Measurements from ENCODE around the gene ARHGAP36.

The ARHGAP36 gene, protein sequence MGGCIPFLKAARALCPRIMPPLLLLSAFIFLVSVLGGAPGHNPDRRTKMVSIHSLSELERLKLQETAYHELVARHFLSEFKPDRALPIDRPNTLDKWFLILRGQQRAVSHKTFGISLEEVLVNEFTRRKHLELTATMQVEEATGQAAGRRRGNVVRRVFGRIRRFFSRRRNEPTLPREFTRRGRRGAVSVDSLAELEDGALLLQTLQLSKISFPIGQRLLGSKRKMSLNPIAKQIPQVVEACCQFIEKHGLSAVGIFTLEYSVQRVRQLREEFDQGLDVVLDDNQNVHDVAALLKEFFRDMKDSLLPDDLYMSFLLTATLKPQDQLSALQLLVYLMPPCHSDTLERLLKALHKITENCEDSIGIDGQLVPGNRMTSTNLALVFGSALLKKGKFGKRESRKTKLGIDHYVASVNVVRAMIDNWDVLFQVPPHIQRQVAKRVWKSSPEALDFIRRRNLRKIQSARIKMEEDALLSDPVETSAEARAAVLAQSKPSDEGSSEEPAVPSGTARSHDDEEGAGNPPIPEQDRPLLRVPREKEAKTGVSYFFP

DNA sequence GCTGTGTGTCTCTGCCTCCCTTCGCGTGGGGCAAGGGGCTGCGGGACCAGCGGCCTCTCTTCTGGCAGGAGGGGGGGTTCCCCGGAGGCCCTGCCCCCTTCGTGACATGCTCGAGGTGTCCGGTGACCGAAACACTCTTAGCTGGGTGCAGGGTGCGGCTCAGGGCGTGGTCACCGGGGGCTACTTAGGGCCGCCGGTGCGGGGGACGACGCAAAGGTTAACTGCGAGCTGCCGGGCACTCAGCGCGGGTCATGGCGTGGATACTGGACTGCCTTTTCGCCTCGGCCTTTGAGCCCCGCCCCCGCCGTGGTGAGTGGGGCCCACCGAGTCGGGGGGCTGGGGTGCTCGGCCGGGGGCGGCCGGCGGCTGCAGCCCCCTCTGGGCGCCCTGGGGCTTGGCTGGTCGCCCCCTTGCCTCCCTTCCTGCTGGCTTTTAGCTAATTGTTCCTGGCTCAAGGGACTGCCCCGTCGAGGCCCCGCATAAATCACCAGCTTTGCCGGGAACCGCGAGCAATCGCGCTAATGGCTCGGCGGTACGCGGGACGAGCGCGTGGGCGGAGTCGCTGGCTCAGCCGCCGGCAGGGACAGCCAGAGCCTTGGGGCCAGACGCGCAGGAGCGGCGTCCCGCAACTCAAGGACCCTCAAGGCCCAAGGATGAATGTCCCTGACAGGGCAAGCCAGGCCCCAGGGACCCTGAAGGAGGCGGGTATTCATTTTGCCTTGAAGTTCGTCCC is at the start of gene ARHGAP36:
Gene ARHGAP36 (plus strand): TSS at position 211 of the 733 bp plus-strand sequence. CDS start 23,320 bp downstream, outside the sequence.
- DNase-seq (ENCODE audit: low read depth): no peak

DNA sequence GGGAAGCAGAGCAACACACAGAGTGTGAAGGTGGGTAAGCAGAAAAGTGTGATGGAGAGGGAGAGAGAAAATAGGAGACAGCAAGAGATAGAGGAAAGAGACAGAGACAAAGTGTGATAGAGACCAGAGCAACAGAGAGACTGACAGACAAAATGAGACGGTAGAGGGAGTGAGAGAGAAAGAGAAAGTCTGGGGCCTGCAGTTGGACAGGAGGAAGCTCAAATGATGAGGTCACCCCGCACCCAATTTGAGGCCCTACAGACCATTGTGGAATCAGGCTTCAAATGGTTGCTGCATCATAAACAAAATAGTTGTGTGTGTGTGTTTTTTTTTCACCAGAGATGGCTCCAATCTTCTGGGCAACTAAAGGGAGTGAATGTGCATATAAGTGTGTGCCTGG is 48.0 kb upstream of the ARHGAP36 start:
- DNase-seq (ENCODE audit: low read depth): no peak

DNA sequence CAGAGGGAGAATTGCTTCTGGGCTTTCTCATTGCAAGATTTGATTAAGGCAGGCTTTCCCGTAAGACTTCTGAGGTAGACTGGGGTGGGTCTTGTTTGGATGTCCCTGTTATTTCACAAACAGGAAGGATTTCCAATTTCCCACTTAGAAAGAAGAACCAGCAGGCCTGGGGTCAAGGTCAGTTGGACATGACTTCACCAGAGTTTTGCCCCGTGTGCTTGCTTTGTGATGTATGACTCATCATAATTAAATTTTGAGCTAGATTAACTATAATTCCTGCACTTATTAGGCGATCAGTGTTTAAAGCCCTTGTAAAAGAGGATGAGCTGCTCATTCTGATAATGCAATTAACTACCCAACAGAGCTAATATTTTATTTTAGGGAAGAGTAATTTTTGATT is 32.8 kb upstream of the ARHGAP36 start:
- DNase-seq (ENCODE audit: low read depth): no peak

DNA sequence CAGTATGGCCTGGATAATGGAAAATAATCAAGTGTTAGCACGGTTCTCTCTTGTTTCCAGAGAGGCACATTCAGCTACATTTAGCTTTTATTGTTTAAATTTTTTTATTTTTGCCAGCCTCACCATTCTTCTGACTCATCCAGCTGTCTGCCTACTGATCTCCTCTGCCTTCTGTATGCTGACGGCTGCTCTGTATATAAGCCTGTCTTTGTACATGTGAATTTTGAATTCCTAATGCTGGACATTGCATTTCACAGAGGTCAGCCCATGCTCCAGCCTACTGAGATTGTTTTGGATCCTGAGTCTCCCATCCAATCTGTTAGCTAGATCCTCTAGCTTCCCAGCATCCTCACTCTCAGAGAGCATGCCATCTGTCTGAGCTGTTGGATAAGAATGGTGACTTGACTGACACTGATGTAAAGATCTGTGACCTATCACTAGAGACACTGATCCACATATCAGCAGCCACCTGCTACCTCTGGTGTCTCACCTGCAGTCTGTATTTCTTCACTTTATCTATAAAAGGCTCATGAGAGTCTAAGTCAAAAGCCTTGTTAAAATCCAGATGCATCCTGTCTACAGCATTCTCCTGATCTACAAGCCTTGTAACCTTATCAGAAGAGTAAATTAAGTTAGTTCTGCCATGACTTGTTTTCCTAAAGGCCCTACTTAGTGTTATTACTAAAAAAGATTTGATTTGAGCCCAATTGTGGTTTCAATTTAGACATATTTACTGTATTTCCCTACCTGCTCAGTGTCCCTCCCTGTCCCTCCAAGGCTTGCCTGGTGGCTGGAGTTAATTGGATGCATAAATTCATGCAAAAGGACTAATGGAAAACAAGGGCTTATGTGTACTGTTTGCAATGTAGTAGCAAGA is 25.6 kb upstream of the ARHGAP36 start:
- DNase-seq (ENCODE audit: low read depth): no peak

DNA sequence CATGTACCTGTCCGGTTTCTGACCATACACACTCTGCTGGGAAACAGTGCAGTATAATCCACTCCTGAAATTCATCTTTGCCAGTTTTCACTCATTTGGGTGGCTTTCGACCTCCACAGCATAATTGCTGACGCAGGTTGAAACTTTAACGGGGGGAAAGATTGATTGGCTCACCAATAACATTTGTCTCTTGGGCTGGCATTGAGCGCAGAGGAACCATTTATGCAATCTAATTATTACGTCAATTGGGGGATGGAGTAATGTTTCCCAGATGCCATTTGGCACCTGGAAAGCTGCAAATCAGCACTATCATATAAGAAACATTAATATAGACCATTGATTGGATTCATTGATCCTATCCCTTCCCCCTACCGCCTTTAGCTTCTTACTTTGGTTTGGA is 24.1 kb upstream of the ARHGAP36 start:
- no peak for DNase-seq (ENCODE audit: low read depth)

DNA sequence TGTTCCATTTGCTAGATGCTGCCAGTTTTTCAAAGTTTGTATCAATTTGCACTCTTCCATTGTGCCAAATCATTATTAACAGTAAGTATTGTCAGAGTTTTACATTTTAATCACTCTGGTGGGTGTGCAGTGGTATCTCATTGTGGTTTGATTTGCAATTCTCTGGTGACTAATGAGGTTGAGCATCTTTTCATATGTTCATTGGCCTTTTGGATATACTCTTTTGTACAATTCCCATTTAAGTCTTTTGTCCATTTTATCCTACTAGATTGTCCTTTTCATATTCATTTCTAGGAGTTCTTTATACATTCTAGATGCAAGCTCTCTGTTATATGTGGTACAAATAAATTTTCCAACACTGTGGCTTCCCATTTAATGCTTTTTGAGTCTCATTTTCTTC is 17.4 kb upstream of the ARHGAP36 start:
- DNase-seq (ENCODE audit: low read depth): no peak

DNA sequence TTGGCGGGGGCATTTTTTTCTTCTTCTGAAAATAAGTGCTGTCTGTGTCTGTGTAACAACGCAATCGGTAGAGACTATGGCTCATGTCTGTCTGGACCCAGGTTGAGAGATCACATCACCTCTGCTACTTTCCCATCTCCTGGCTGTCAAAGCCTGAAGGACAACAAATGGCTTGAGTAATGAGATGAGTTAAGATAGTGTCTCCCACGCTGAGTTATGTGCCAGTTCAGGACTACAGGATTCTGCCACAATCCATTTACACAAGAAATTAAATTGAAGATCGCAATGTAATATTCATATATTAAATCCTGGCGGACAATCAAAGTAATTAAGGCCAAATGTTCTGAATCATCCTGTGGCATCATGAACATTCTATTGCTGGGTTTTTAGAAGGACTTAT is 16.5 kb upstream of the ARHGAP36 start:
- no peak for DNase-seq (ENCODE audit: low read depth)

DNA sequence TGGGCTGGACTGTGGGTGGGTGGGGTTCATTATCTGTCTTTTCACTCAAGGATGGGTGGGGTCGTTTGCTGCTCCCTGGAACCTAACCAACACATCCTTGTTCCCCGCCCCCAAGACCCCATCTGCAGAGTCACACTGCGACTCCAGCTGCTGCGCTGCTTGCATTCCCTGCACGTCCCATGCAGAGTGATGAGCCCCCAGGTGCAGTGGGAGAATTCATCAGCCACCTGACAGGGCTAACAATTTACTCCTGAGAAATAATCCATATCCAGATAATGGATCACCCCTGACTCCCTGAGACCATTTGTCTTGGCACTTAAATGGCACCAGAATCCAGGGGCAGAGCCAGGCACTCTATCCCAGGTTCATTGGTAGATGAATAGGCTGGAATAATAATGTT is 12.4 kb upstream of the ARHGAP36 start:
- no peak for DNase-seq (ENCODE audit: low read depth)

DNA sequence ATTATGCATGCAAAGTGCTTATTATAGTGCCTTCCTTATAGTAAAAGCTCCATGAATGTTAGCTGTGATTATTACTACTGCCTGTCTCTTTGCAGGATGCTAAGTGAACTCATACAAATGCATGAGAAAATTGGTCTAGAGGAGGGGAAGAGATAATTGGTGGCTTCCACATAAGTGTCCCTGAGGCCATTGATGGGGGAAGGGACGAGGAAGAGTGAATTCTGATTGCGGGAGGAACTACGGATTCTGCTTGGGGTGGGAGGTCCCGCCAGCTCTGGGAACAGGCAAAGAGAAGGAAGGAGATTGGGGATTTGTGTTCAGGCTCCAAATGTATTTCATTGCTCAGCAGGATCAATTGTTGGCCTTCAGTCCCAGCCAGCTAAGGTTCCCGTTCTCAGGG is 11.6 kb upstream of the ARHGAP36 start:
- DNase-seq (ENCODE audit: low read depth): no peak

DNA sequence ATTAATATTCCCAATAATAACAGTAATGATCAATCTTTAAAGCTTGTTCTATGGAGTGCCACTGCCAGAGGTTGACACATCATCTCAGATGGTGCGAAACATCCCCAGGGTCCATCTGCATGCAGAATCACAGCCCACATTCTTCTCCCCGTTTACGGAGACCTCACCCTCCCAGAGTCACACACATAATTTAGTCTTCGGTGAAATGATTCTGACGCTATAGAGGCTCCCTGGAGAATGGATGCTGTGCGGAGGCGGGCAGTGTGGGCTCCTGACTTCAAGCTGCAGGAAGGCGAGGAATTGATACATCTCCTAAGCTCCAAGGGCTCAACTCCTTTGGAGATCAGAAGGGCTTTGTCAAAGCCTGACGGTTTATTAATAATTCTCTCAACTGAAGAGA is 11.0 kb upstream of the ARHGAP36 start:
- no peak for DNase-seq (ENCODE audit: low read depth)

DNA sequence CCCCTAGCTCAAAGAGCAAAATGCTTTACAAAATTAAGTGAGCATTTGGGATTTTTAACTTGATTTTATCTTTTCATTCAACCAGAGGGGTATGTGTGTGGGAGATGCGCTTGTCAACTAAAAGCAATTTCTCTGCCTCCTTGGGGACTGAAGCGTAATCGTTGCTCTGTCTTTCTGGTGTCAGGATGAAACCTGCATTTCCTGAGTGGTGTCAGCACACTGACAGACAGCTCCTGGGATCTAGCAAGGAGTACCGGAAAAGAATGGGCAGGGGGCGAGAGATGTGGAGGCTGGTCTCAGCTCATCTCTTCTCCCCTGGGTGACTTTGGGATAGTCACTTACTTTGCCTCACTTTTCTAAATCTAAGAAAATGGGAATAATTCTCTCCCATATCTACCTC is 5.1 kb upstream of the ARHGAP36 start:
- DNase-seq (ENCODE audit: low read depth): no peak

DNA sequence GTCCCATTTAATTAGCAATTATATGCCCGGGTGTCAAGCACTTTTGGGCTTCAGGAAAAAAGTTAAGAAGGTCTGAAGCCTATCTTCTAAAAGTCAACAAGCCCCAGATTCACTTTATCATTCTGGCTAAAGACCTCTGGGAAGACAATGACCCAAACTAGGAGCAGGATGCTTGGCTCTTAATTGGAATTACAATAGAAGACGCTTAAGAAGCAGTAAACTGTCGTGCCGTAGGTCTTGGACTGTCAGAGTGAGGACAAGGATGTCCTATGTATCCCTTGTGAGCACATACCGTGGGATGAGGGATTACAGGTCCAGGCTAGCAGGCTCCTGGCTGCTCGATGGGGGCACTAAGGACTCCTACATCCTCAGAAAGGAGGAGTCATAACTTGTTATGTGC is 3.2 kb upstream of the ARHGAP36 start:
- DNase-seq (ENCODE audit: low read depth): no peak

DNA sequence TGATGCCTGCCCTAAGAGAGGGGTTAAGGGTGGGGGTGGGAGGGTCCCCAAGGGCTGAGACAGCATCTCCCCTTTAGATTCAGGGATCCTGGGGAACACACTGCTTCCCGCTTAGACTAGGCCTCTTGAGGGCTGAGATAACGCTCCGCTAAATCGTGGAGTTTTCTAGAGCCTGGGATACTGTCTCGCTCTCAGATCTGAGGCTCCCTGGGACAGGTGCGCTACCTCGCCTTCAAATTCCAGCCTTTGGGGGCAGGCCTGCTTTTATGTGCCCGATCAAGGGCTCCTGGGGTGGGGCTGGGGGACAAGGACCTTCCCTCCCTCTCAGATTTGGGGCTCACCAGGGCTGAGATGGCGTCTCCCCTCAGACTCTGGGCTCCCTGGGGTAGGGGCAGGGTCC is 440 bp upstream of the ARHGAP36 start:
- DNase-seq (ENCODE audit: low read depth): no peak

DNA sequence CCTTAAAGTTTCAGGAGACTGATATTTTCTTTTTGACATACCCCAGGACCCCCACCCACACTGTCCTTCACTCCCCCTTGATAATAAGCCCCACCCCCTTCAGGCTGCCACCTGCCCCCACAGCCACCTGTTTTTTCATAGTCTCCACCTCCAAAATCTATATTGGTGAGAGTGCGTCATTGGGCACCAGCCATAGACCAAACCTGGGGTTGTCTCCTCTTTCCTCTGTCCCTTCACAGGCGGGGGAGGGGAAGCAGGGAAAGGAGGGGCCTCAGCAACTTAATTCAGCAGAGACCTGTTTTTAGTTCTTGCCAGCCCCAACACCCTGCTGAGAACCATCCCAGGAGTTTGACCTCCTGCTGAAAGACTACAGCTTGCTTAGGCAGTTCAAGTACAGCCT is 1.1 kb downstream of the ARHGAP36 start:
- DNase-seq (ENCODE audit: low read depth): no peak

DNA sequence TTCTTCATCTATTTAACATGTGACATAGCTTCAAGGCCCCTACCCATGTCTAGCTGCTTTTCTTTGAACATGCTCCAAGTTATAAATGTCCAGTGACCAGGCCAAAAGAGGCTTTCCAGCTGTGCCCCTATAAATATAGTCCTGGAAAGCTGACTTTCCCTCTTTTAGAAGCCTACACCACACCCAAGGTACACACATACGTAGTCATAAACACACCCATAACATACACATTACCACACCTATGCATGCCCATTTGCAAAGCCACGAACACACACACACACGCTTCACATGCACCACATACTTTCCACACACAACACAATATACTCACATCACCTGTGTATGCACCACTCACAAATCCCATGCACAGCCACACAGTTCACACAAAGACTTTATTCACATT is 2.0 kb downstream of the ARHGAP36 start:
- DNase-seq (ENCODE audit: low read depth): no peak

DNA sequence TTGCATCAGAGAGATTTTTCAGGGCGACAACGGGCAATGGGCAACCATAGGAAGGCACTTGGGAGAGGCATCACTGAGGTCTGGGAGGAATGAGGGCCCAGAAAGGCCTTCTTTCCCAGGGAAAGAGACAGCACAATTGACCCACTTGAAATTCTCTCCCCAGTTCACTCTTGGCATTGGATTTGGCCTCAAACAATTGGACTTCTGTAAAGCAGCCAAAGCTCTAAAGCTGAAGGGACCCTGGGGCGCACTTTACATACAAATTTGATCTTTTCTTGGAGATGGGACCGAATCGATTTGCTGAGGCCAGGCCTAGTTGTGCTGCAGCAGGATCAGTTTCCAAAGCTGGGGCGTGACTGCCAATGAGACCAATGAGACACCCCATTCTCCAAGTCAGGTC is 3.2 kb downstream of the ARHGAP36 start:
- DNase-seq (ENCODE audit: low read depth): no peak

DNA sequence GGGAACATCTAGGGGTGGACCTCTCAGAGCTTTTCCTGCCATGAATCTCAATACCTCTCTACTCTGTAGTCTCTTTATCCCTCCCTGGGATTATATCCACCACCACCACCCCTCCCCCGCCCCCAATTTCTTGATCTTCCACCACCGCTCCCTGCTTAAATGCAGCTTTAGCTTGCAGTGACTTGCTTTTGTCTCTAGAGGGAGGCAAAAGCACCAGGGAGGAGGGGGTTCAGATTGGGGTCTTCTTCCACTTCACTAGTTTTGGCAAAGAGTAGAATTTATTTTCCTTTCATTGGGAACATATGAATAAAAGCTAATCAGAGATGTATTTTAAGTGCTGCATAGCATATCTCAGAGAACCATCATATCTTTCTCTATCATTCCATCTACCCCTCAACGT is 5.5 kb downstream of the ARHGAP36 start:
- no peak for DNase-seq (ENCODE audit: low read depth)

DNA sequence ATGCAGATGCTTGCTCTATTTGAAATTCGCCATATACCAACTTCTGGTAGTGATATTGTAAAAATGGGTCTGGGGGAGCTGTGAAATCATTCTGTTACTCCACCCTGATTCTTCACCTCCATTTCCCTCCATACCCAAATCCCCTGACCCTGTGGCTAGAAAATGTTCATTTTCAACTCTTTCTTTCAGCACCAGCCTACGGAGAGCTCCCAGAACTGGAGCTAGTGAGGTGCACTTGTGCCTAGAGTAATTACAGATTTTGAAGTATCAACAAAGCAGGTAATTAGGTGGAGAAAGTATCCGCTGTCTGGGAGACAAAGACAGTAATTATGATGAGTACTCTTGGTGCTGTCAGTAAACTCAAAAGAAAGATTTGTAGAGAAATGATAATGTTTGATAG is 8.1 kb downstream of the ARHGAP36 start:
- no peak for DNase-seq (ENCODE audit: low read depth)

DNA sequence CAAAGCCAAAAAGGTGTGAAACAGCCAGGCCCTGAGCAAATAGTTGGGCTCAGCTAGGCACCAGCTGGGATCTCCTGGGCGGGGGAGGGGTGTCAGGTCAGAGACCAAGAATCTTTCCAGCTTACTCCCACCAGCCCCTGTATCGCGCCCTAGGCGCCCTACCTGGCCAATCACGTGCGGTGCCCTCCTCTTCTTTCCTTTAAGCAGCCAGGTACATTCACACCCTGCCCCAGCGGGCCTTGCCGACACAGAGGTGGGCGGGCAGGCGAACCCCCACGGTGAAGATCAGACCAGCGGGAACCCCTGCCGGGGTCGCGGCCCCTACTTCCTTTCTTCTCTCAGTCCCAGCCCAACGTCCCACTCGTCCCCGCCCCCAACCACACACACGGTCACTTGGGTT is 9.1 kb downstream of the ARHGAP36 start:
- DNase-seq (ENCODE audit: low read depth): no peak

DNA sequence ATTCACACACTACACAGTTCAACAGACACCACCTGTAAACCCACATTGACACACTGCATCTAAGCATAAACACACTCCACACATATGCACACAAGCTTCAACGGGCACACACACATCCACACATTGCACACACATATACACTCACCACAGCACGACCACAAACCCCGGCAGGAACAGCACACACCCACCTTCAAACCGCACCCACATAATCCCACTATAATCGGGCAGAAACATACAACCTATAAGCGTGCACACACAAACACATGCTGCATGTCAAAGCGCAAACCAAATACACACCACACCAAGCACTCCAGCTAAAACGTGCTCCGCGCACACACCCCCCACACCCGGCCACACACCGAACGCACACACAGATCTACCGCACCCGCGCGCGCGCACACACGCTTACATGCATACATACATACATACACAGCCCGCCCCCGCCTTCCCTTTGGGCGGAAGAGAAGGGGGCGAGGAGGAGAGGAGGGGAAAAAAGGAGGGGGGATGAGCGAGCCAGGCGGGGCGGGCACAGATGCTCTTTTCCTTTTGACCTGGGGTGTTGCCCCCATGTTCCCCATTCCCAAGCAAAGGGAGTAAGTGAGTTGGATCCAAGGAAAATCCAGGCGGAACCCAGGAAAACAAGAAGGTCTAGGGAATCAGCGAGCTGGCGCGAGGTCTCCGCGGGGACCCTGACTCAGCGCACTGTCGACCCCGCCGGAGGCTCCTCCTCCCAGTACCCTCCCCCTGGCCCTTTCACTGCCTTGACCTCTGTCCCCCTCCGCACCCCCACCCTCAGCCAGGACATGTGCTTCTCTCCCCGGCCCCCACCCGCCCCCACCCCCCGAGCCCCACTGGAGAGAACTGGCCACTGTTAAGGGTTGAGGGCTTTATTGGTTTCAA is 9.9 kb downstream of the ARHGAP36 start:
- no peak for DNase-seq (ENCODE audit: low read depth)
